ENCODE measurements around the gene YIF1B.

Gene YIF1B

DNA sequence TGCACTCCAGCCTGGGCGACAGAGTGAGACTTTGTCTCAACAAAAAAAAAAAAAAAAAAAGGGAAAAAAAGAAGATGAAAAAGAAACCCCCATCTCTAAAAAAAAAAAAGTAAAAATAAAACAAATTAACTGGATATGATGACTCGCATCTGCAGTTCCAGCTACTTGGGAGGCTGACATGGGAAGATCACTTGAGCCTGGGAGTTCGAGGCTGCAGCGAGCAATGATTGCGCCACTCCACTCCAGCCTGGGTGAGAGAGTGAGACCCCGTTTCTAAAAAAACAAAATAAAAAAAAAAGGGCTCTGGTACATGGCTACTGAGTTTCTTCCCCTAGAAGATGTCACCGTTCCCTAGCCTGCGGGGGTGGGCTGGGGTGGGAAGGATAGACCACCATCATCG is 17.5 kb upstream of the YIF1B start:
- DNase-seq: no peak

GRCh38 chr19:38331728-38332127 is 16.0 kb upstream of the YIF1B start:
- no peak for DNase-seq

DNA sequence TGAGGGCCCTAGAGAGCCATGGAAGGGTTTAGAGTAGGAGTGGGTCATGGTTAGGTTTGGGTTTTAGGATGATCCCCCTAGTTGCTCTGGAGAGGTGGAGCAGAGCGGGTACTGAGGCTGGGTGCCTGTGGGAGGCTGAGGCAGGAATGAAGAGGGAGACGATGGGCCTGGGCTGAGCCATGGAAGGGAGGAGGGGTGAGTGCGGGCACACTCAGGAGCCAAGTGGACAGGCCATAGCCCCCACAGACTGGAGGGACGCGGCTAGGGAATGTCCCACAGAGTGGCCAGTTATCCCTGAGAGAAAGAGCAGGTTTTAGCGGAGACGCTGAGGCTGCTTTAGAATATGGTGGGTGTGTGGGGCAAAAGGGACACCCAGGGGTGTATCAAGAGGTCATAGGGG is 13.9 kb upstream of the YIF1B start:
- DNase-seq: no peak

DNA sequence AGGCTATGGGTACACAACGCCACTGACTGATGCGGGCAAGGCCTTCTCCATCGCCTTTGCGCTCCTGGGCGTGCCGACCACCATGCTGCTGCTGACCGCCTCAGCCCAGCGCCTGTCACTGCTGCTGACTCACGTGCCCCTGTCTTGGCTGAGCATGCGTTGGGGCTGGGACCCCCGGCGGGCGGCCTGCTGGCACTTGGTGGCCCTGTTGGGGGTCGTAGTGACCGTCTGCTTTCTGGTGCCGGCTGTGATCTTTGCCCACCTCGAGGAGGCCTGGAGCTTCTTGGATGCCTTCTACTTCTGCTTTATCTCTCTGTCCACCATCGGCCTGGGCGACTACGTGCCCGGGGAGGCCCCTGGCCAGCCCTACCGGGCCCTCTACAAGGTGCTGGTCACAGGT is 10.8 kb upstream of the YIF1B start:
- no peak for DNase-seq

DNA sequence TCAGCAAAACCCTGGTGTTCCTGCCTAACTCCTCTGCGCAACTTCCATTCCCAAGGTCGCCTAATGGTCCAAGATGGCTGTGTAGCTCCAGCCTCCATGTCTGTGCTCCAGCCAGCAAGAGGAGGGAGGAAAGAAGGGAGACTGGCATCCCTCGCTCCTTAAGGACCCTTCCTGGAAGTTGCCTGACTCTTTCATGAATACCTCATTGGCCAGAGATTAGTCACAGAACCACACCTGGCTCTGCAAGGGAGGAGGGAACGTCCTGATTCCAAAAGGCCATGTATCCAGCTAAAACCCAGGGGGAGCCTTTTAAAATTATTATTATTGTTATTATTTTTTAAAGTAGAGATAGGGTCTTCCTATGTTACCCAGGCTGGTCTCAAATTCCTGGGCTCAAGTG is 8.7 kb upstream of the YIF1B start:
- DNase-seq: no peak

- DNase-seq: no peak
Observed at GRCh38 chr19:38323291-38323690, 7.5 kb upstream of the YIF1B start.

DNA sequence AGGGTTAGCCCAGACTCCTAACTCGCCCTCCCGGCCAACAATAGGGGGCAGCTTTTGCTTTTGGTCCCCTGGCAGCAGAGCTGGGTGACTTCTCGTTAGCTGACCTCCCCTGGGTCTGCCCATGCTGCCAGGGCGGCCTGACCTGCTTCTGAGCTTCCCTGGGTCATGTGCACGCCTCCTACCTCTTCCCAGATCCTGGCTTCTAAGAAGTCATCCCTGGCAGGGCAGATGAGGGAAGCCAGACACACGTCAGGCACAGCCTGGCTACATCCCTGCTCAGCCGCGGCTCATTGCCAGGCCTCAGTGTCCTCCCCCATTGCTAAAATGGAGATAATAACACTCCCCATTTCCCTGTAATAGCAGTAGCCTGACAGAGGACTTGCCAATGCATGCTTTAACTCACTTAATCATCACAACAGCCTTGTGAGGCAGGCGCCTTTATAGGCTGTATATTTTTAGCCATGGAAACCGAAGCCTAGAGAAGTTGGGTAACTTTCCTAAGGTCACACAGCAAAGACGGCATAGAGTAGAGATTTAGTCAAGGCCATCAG is 6.0 kb upstream of the YIF1B start:
- DNase-seq: no peak

DNA sequence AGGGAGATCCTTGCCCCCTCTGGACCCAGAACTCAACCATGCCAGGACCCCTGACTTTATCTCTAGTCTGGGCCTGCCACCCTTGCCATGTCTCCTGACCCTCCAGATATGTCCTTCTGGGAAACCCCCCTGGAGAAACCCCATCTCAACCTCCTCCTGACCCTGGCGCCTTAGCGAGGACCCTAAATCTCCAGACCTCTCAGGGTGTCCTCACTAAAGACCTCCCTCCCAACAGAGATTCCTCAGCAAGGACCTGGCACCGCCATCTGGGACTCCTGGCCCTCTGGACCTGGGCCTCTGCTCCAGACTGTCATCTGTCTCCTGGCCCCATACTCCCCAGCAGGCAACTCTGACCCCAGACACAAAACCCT is 5.2 kb upstream of the YIF1B start:
- no peak for DNase-seq

DNA sequence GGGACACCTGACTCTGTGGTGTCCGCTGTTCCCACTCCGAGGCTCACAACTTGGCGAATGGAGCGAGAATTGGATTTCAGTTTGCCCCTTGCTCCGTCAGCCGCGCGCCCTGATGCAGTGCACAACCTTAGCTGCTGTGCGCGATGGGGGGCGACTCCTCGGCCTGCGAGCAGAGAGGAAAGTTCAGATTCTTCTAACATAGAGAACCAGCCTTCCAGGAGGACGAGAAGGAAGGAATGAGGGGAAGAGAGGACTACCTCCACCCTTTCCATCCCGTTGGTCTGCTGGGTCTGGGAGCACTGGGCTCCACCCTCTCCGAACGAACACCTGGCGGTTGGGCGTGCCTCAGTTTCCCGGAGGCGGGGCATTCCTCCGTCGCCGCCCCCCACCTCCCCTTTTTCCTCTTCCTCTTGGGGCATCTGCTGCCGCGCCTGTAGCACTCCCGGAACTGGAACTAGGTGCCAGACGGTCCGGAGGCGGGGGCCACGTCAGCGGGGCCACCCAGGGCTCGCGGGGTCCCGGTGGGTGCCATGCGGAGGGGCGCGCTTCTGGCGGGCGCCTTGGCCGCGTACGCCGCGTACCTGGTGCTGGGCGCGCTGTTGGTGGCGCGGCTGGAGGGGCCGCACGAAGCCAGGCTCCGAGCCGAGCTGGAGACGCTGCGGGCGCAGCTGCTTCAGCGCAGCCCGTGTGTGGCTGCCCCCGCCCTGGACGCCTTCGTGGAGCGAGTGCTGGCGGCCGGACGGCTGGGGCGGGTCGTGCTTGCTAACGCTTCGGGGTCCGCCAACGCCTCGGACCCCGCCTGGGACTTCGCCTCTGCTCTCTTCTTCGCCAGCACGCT is 3.9 kb upstream of the YIF1B start, which contains the start of gene KCNK6:
KCNK6 (plus strand) TSS at position 425 of the 838 bp plus-strand sequence; CDS start at position 531, 106 bp downstream.
- DNase-seq: no peak

- no peak for DNase-seq
Observed at GRCh38 chr19:38318660-38319059, 2.9 kb upstream of the YIF1B start.

GRCh38 chr19:38317104-38317612 is 1.4 kb upstream of the YIF1B start:
- DNase-seq: no peak

- DNase-seq: no peak
Observed at GRCh38 chr19:38316477-38317067, 825 bp upstream of the YIF1B start.

DNA sequence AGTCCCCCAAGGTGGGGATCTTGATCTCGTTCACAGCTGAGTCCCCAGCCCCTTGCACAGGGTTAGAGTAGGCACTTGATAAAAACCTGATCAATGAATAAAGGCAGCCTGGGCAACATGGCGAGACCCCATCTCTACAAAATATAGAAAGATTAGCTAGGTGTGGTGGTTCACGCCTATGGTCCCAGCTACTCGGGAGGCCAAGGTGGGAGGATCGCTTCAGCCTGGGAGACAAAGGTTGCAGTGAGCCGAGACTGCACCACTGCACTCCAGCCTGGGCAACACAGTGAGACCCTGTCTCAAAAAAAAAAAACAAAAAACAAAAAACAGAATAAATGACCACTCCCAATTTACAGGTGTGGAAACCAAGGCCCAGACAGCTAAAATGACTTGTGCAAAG is 4.8 kb downstream of the YIF1B start:
- no peak for DNase-seq

DNA sequence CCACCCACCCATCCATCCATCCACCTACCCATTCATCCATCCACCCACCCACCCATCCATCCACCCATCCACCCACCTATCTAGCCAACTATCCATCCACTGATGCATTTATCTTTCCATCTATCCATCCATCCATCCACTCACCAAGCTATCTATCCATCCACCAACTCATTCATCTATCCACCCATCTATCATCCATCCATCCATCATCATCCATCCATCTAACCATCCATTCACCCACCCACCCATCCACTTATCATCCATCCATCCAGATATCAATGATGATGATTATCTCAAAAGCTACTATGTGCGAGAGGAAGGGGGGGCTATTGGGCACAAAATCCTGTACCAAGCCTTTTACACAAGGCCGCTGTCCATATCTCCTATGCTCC is 5.5 kb downstream of the YIF1B start:
- DNase-seq: no peak

DNA sequence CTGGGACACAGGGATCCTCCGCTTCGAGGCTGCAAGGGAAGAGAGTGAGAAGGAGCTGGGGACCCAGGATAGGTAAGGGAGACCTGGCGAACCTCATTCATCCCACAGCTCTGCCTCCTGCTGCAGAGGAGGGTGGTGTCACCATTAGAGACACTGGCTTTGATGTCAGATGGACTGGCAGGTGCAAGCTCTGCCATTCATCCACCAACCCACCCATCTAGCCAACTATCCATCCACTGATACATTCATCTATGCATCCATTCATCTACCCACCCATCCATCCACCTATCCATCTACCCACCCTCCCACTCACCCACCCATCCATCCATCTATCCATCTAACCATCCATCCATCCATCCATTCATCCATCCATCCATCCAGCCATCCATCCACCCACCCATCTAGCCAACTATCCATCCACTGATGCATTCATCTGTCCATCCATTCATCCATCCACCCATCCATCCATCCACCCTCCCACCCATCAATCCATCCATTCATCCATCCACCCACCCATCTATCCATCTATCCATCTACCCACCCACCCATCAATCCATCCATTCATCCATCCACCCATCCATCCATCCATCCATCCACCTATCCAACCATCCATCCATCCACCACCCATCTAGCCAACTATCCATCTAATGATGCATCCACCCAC is 6.0 kb downstream of the YIF1B start:
- no peak for DNase-seq

DNA sequence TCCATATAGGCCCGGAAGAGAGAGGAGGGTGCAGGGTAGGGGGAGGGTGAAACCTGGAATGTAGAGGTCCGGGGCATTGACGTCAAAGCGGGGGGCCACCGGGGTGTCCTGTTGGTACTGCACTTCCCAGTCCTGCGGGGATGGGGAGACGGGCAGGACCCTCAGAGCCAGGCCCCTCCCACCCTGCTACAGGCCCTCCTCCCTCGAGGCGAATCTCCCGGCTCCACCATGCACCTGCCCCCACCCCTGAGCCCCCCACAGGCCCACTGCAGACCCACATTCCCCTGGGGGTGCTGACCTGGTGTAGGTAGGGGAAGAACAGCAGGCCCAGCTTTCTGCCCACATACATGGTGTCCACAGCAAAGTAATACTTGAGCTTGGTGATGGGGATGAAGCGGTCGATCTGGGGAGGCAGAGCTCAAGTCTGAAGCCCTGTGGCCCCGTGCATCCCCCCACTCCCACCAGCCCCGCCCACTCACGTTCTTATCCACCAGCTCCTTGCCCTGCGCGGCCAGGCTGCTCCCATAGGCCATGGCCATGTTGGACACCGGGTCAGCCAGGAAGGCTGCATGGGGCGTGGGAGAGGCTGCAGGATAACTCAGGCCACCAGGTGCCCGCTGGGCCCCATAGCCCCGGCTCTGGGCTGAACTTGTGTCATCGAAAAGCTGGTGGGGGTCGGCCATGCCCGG is 6.7 kb downstream of the YIF1B start:
- no peak for DNase-seq

- no peak for DNase-seq
Observed at GRCh38 chr19:38308006-38308766, 7.6 kb downstream of the YIF1B start.

DNA sequence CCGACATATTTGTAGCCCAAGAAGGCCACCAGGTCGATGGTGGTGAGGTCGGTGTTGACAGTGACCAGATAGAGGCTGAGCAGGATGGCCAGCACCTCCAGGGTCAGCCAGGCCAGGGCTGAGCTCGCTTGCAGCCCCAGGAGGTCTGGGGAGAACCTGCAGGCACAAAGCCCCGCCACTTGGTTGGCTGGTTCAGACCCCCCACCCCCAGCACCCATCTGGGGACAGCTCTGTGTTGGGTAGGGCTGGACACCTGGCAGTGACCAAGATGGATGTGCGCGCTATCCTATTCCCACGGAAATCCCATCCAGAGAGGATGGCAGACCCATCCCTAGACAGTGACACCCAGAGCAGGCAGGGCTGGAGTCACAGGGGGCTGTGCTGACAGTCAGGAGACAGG is 8.2 kb downstream of the YIF1B start:
- no peak for DNase-seq

DNA sequence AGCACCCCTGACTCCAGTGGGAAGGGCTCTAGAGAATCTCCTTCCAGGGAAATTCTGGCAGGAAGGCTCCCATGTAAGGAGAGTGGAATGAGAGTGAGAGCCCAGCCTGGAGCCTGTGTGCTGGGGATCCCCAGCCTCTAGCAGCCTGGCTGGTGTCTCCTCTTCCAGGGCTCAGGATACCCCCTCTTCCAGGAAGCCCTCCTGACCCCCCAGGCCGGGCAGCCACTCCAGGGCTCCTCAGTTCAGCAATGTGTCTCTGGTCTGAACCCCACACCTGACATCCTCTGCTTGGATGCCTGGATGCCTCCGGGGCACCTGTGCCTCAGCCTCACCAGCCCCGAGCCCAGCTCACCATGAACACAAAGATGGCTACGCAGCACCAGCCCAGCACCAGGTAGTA is 8.7 kb downstream of the YIF1B start:
- DNase-seq: no peak

GRCh38 chr19:38306236-38306635 is 9.5 kb downstream of the YIF1B start:
- DNase-seq: no peak

- peak; percentile 67 for DNase-seq
Observed at GRCh38 chr19:38304866-38305429, 10.8 kb downstream of the YIF1B start.

DNA sequence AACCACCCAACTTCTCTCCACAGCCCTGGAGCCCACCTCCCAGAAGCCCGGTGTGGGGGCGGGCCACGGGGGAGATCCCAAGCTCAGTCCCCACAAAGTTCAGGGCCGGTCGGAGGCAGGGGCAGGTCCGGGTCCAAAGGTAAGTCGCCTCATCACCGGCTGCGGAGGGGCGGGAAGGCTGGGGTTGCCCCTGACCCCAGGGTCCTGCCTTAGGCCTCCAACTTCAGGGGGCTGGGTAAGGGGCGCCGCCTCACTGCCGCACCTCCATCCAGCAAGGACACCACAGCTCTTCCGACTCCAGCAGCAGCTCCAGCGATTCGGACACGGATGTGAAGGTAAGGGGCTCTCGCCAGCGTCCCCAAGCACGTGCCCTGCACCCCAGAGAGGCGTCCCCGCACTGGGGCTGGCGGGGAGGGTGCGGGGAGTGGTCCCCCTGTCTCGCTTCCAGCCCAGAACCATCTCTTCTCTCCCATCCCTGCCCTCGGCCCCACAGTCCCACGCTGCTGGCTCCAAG is 11.3 kb downstream of the YIF1B start:
- no peak for DNase-seq
